NK-92 (cell line): Measurements from ENCODE around the gene KRTAP10-7.
"Not testable (repeated sequence)": the region's sequence is repeated elsewhere in the genome, so short reads cannot be mapped to it uniquely, and the experiment has no call there.

Experiments used
- DNase-seq: peaks from one replicate; lab custom pipeline; 2025; ENCODE audit not compliant: unreplicated experiment; lab: John Stamatoyannopoulos, UW

KRTAP10-7 gene

DNA sequence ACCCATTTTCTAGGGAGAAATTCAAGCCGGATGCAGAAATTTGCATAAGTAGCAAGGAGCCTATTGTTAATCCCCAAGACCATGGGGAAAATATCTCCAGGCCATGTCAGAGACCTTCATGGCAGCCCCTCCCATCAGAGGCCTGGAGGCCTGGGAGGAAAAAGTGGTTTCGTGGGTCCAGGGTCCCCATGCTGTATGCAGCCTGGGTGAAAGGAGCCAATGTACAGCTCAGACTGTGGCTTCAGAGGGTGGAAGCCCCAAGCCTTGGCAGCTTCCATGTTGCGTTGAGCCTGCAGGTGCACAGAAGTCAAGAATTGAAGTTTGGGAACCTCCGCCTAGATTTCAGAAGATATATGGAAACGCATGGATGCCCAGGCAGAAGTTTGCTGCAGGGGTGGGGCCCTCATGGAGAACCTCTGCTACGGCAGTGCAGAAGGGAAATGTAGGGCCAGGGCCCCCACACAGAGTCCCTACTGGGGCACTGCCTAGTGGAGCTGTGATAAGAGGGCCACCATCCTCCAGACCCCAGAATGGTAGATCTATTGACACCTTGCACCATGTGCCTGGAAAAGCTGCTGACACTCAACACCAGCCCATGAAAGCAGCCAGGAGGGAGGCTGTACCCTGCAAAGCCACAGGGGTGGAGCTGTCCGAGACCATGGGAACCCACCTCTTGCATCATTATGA is 9.9 kb downstream of the KRTAP10-7 start:
- DNase-seq = not testable (repeated sequence)

DNA sequence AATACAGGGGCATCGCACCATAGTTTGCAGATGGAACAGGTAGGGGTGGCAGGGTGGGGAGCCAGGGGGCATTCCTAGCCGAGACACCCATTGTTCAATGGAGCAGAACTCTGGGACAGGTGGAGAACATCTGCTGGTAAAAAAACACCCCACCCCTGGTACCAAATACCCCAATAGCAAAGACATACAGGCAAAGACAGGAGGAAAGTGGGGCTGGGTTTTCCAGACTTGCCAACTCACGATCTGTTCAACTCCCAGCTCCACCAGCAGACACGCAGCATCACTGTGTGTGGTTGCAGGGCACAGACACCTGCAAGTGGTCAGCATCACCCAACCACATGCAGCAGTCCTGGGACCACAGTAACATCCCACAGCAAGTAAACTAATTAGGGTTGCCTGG is 11.2 kb downstream of the KRTAP10-7 start:
- no peak for DNase-seq

DNA sequence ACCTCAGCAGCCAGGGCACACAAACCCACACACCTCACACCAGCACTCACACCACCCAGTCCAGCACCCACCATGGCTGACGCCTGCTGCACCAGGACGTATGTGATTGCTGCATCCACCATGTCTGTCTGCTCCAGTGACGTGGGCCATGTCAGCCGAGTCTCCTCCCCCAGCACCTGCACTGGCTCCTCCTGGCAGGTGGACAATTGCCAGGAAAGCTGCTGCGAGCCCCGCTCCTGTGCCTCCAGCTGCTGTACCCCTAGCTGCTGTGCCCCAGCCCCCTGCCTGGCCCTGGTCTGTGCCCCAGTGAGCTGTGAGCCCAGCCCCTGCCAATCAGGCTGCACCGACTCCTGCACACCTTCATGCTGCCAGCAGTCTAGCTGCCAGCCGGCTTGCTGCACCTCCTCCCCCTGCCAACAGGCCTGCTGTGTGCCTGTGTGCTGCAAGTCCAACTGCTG is 11.7 kb downstream of the KRTAP10-7 start, which contains the start of gene KRTAP10-8:
TSS of gene KRTAP10-8 (plus strand) at position 51 of the 458 bp plus-strand sequence. CDS start at position 73, 22 bp downstream.
- no peak for DNase-seq

DNA sequence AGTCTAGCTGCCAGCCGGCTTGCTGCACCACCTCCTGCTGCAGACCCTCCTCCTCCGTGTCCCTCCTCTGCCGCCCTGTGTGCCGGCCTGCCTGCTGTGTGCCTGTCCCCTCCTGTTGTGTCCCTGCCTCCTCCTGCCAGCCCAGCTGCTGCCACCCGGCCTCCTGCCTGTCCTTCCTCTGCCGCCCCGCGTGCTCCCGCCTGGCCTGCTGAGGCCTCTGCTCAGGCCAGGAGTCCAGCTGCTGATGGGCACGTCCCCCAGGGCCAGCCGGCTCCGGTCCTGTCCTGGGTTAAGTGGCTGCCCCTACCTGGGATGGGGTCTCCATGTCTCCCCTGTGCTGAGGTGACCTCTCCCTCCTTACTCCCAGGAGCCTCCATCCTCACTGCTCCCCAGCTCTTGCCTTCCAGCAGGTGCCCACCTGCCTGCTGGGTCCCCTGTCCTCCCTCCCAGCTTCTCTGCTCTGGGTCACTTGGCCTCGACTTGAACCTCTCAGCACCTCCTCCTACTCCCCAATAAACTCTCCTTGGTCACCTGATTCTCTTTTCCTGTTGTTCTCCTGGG is 12.4 kb downstream of the KRTAP10-7 start:
- no peak for DNase-seq

DNA sequence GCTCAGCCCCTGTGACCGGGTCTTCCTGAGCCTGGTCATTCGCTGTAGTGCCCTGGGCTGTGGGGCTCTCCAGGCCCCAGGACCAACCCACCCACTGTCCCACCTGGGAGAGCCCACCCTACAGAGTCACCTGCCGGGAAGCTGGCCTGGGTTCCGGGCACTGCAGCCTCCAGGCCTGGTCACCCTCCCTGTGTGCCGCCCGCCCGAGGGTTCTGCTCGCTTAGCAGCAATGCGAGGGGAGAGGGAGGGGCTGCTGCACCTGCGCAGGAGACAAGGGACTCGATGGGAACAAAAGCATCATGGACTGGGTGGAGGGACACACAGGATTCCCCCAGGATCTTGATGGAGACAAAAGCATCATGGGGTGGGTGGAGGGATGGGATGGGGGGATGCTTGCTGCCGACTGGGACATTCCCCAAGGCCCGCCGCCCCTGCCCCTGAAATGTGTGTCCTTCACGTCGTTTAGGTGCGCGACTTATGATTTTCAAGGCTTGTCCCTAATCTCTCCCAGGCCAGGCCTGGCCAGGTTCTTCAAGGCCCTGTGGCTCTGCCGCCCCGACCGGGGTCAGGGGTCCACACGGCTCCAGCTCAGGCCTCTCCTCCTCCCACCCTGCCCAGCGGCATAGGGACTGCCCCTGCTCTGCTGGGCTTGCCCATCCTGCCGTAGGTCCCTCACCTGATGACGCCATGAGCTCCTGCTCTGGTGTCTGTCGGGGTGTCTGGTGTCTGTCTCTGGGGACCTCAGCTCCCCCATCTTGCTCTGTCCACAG is 13.2 kb downstream of the KRTAP10-7 start:
- DNase-seq = no peak

DNA sequence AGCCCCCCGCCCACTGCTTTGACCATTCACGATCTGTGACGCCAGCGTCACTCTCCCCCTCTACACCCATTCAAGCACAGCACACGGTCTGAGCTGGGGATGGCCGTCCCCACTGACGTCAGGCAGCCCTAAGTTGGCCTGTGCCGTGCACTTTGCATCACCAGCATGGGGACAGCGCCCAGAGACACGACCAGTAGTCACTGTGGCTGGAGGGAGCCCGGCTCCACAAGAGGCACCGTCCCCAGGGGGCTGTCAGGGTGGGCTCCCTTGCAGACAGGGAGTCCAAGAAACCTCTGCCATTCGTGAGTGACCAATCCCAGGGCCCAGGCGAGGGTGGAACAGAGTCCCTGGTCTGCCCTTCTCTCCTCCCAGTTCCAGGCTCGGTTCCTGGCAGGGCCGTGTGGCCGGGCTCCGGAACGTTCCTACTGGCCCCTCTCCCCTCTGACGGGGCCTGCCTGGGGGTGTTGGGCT is 13.8 kb downstream of the KRTAP10-7 start:
- DNase-seq = no peak

DNA sequence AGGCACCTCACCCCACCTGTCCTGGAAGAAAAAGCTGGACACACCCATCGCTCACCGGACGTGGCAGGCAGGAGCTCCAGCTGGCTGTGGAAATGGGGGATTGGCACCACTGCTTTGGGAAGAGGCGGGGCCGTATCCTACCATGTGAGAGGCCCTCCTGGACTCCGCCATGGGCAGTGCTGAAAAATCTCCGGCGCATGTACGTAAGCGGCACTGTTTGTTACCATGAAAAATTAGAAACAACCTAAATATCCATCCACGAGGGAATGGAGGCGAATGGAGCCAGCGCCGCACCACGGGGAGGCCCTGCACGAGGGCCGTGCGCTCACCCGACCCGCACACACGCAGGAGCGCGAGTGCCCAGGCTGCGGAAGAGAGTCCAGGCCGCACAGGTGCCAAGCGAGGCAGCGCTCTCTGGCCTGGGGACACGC is 14.6 kb downstream of the KRTAP10-7 start:
- DNase-seq = no peak

DNA sequence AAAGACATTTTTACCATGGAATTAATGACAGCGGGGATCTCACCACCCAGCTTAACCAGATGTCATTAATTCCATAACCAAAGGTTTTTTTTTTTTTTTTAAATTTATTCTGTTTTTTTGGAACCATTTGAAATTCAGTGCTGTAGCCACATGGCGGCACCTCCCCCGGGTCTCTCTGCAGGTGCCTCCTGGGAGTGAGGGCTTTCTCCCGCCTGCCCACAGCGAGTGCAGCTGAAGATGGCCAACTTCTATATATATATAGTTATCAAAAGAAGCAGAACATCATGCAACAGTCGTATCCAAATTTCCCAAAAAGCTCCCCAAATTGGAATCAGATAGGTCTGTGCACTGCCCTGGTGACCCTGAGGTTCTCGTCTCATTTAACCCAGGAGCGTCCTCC is 15.1 kb downstream of the KRTAP10-7 start:
- no peak for DNase-seq

DNA sequence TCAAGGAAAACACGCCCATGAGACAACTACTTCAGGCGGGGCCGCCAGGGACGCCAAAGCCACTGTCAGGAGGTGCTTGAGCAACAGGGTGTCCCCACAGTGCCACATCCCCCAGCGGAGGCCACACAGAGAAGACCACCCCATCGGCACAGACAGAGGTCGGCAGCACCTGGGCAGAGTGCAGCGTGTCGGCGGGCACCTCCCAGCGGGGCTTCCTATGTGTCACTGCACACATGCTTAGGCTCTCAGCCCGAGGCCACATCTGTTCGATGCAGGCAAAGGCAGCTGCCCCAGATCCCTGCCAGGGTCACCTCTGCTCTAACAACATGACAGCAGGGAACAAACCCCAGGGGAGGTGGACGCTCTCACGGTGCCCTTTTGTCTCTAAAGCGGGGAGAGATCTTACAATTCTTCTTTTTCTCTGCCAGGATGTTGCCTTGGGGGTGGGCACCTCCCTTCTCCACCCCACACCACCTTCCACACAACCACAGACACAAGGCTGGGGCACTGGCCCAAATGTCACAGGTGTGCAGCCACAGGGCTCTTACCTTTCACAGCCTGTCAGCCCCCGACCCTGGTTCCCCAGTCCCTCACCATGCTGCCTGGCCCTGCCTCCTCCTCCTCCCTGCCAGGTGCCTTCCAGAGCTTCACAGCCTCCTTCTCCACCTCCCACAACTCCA is 15.7 kb downstream of the KRTAP10-7 start:
- DNase-seq = no peak

DNA sequence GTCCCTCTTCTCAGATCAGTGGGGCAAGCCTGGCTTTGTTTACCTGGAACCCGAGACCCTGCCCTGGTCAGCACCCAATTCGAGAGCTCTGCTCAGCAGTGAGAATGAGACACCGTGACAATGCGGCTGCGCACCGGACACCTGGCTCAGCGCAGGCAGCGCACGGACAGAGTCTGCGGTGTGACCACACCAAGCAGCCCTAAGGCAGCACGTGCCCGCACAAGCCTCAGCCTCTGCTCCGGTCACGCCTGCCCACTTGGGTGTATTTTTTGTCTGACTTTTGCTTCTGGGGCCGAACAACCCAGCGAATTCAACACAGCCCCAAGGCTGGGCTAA is 16.2 kb downstream of the KRTAP10-7 start:
- no peak for DNase-seq

DNA sequence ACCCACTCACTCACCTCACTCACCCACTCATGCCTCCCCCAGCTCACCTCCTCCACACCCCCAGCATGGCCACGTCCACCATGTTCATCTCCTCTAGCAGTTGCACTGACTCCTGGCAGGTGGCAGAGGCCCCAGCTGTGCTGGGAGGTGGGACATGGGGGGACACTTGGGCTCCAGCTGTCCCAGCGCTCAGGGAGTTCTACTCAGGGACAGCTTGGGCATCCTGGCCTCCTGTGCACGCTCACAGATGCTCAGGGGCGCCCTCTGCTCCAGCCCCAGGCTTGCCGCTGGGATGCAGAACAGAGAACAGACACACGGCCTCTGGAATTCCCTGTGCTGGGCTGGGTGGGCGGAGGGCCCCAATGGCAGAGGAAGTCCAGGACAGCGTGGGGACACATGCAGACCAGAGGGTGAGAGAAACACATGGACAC is 16.7 kb downstream of the KRTAP10-7 start:
- no peak for DNase-seq

DNA sequence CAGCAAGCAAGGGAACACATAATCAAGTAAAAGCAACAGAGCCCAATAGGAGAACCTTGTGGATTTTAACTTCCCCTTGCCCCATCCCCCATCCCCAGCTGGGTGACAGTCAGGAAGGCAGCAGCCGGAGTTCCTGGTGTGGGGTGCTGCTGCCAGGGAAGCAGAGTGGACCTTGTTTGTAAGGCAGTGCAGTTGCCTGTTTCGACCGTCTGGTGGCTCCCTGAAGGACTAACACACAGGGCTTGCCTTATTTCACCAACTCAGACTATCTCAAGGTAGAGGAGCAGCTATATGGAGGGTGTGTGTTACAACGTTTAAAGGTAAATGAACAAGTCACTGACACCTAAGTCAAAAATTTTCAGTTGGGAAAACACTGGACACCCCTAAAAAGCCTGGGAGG is 18.1 kb downstream of the KRTAP10-7 start:
- DNase-seq = no peak

DNA sequence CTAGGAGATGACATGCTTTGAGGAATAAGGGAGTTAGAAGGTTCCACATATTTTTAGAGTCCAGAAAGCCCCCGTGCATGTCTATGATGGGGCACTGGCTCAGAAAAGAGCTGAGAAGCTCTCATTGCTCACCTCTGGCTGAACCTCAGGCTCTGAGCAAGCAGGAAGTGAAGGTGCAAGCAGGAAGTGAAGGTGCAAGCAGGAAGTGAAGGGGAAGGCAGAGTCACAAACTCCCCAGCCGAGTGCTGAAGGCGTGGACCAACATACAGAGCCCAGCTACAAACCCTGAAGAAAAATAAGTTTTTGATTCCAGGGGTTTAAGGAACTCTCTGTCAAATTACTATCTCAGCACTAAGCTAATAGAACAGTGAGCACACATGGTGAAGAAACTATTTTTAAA is 18.5 kb downstream of the KRTAP10-7 start:
- DNase-seq = no peak

DNA sequence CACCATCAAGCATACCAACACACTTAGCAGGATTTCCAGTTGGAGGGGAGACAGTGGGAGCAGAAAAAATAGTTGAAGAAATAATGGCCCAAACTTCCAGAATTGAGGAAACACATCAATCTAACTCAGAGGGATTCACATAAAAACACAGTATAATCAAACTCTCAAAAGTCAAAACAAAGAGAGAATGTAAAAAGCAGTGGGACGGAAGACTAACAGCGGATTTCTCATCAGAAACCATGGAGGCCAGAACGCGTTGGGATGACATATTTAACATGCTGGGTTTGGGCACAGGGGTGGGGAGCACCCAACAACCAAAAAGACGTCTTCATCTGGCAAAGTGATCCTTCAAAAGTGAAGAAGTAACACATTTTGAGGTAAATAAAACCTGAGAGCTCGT is 19.5 kb downstream of the KRTAP10-7 start:
- no peak for DNase-seq

DNA sequence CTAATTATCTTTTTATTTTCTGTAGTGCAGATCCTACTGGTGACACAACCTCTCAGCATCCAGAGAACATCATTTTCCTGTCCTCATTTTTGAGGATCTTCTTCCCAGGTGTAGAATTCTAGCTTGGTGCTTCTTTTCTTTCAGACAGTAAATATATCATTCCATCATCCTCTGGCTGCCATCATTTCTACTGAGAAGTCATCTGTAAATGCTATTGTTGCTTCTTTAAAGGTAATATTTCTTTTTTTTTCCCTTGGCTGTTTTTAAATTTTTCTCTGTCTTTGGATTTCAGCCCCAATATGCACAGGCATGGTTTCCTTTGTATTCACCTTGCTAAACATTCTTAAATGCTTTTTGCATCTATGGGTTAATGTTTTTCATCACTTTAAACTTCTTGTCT is 23.2 kb downstream of the KRTAP10-7 start:
- no peak for DNase-seq

DNA sequence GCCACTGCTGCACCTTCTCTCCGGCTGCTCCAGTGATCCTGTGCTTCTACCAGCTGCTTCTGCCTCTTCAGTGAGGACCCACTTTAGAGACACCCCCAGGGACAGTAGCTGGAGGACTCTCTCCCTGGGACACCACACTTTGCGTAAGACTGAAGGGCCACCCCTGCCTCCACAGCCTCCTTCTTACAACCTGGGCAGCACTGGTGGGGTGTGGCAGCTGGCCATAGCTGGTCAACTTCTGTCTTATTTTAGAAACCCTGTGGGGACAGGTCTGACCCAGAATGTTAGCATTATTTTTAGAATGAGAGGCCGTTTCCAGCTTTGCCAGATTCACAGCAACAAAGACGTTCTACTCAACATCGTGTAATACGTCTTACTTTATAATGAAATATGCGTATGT is 25.4 kb downstream of the KRTAP10-7 start:
- no peak for DNase-seq

DNA sequence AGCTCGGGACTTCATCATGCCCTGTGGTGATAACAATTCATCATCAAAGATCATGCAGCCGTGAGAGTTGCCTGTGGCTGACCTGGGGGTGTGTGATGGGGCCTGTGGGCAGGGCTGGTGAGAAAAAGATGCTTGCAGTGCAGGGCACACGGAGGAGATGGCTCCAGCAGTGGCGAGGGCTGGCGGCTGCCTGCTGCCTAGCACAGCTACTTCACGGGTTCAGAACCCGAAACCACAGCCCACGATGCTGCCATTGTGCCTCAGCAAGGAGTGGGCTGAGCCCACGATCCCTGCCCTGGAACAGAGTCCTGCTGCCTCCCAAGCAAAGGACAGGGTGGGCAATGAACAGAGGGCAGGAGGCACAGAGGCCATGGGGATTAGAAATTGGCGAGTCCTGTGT is 25.9 kb downstream of the KRTAP10-7 start:
- DNase-seq = no peak

DNA sequence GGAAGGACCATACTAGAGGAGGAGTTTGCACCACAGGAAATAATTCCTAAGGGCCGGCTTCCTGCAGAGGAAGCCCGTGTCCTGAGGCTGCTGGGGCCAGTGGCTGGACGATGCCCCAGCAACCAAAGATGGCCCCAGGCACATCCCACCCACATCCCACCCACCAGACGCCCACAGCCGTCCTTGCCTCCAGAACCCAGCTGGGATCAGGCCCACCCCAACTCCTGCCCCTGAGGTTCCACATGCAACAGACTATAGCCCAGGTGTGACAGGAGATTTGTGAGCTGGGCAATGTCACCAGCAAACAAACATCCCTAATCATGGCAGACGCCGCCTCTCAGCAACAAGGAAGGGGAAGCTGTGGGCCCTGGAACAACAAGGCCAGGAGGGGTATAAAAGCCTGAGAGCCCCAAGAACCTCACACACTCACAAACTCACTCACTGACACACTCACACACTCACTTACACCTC is 26.3 kb downstream of the KRTAP10-7 start, which contains the start of gene KRTAP10-9:
TSS of gene KRTAP10-9 (plus strand) at position 421 of the 471 bp plus-strand sequence. CDS start 79 bp downstream, outside the sequence.
- no peak for DNase-seq

DNA sequence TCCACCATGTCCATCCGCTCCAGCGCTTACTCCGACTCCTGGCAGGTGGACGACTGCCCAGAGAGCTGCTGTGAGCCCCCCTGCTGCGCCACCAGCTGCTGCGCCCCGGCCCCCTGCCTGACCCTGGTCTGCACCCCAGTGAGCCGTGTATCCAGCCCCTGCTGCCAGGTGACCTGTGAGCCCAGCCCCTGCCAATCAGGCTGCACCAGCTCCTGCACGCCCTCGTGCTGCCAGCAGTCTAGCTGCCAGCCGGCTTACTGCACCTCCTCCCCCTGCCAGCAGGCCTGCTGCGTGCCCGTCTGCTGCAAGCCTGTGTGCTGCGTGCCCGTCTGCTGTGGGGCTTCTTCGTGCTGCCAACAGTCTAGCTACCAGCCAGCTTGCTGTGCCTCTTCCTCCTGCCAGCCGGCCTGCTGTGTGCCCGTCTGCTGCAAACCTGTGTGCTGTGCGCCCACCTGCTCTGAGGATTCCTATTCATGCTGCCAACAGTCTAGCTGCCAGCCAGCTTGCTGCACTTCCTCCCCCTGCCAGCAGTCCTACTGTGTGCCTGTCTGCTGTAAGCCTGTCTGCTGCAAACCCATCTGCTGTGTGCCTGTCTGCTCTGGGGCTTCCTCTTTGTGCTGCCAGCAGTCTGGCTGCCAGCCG is 26.9 kb downstream of the KRTAP10-7 start:
- DNase-seq = not testable (repeated sequence)

DNA sequence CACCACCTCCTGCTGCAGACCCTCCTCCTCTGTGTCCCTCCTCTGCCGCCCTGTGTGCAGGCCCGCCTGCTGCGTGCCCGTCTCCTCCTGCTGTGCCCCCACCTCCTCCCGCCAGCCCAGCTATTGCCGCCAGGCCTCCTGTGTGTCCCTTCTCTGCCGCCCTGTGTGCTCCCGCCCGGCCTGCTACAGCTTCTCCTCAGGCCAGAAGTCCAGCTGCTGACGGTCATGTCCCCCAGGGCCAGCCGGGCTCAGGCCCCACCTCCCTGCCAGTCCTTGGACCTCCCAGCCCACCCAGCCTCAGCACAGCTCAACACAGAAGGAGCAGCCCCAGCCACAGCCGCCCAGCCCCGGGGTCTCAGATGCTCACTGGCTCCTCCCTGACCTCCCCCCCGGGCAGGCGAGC is 27.4 kb downstream of the KRTAP10-7 start:
- DNase-seq = not testable (repeated sequence)
